HG03103 (cell line): ENCODE measurements around the gene NID1.
"Not testable (repeated sequence)": the region's sequence is repeated elsewhere in the genome, so short reads cannot be mapped to it uniquely, and the experiment has no call there.

Experiments
- ATAC-seq: cut with Tn5 transposase; IDR thresholded peaks from one replicate; pipeline ENCODE4 v1.9.1; 2021; ENCODE audit warnings: low read depth; ENCODE audit not compliant: unreplicated experiment

The NID1 gene

DNA sequence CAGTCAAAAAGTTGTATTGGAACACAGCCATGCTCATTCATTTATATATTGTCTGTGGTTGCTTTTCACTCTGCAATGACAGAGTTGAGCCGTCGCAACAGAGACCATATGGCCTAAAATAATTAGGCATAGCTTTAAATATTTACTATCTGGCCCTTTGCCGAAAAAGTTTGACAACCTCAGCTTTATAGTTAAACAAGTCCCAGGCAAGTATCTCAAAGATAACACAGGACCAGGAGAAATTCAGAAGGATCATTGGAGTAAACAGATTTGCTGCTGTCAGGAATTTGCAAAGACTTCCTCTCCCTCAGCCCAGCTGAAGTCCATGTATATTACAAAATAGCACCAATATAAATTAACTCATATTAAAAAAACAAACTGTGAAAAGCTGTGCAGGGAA lies 34.4 kb downstream of the NID1 start:
- no peak for ATAC-seq

GRCh38 chr1:236029428-236029940 lies 35.4 kb downstream of the NID1 start:
- no peak for ATAC-seq

GRCh38 chr1:236027104-236027503 lies 37.8 kb downstream of the NID1 start:
- ATAC-seq: no peak

- no peak for ATAC-seq
Measured at GRCh38 chr1:236025836-236026235, 39.1 kb downstream of the NID1 start.

GRCh38 chr1:236024641-236025040 lies 40.2 kb downstream of the NID1 start:
- no peak for ATAC-seq

GRCh38 chr1:236023926-236024565 lies 40.8 kb downstream of the NID1 start:
- no peak for ATAC-seq

DNA sequence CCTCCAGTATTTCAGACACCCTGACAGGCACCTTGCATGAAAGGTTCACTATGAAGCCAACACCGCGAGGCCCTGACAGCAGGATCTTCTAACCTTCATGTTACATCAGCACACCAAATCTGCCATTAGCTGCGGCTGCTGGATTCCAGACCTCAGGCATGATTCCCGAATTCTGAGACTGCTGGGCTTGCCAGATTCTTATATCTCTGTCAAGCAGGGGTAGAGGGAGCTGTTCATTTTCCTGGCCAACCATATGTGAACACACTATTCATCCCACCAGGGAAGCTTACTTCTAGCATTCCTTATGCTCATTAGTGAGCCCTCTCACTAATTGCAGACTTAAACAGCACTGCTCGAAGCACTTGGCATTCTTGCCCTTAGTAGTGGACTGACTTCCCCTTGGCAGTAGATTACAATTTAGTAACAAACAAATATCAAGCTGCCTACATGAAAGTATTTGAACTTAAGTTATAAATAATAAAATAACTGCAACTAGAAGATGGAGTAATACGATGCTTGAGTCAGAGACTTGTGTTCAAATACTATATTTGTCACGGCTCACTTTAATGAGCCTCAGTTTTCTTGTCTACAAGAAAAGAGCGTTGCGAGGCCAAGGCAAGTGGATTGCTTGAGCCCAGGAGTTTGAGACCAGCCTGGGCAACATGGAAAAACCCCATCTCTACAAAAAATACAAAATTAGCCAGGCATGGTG lies 43.3 kb downstream of the NID1 start:
- no peak for ATAC-seq

DNA sequence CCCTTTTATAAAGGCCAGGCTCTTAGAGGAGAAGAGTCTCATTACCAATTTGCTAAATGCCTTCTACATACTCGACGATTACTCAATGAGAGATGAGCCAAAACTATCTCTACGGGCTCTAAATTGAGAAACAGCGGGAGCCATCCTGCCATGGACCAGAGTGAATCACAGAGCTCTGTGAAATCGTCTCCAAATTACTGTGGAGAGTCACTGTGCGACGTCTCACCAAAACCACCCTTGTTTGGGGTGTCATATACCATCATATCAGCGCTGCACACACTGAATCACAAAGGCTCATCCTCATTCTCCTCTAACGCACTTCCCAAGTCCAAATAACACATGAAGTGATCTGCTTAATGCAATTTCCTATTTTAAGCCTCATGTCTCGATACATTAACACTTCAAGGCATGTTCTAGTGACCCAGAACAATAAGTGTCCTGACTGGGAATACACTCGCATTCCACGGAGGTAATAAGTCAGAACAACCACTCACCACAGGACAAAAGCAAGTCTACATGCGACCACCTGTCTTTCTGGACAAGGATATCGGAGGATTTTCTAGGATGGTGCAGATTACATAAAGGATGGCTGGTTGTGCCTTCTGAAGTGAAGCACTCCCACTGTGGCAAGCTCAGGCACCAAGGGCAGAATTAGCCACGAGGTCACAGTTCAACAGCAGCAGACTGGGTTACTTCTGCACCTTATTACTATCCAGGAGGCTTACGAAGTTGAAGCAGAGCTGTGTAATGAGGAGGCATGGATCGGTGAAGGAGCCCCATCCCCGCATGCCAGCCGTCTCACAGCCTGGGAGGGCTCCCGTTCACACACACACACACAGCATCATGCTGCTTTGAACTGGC lies 44.3 kb downstream of the NID1 start:
- no peak for ATAC-seq

GRCh38 chr1:236018885-236019453 lies 45.9 kb downstream of the NID1 start:
- no peak for ATAC-seq

- no peak for ATAC-seq
Measured at GRCh38 chr1:236016782-236017400, 48.0 kb downstream of the NID1 start.

DNA sequence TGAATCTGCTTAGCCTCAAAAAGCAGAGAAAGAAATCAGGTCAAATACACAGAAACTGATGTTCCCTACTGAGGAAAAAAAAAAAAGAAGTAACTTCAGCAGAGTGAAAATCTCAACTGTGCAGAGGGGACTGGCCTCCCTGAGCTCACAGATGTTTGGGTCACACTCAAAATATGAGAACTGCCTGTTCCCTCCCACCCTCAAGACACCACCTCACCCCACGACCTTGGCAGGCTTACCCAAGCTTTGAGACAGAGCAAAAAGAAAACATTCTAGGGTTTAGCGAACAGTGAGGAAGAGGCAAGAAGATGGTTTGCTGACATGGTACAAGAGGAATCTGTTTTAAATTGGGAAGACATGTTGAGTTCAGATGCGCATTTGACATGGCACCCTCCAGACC lies 48.8 kb downstream of the NID1 start:
- ATAC-seq: no peak

DNA sequence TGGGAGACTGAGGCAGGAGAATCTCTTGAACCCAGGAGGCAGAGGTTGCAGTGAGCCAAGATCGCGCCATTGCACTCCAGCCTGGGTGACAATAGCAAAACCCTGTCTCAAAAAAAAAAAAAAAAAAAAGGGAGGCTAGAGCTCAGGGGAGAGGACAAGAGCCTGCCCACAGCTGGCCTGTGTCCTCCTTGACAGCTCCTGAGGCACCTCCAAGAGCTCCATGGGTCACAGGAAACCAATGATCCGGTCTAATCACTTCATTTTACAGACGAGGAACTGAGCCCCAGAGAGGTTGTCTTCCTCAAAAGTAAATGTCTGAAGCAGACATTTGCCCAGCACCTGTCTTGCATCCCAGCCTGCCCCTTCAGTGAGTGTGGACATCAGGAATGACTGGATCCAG lies 49.4 kb downstream of the NID1 start:
- no peak for ATAC-seq

- ATAC-seq: no peak
Measured at GRCh38 chr1:236013330-236013729, 51.6 kb downstream of the NID1 start.

GRCh38 chr1:236011641-236012040 lies 53.2 kb downstream of the NID1 start:
- ATAC-seq: no peak

GRCh38 chr1:236010443-236010842 lies 54.4 kb downstream of the NID1 start:
- ATAC-seq: no peak

DNA sequence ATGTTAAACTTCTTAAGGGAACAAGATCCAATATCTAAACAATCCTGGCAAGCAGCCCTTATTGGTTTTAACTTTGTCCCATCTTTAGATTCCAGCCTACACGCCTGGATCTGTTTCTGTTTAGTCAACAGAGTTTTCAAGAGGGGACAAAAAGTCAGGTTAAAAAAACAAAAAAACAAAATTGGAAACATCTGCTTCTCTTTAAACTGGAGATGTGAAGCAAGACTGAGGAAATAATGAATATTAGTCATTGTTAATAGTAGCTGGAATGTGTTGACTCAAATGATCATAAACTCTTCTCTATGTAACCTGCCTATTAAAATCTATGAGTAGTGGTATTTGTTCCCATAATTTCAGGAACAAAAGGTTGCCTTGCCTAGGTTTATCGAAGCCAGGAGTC lies 55.0 kb downstream of the NID1 start:
- no peak for ATAC-seq

DNA sequence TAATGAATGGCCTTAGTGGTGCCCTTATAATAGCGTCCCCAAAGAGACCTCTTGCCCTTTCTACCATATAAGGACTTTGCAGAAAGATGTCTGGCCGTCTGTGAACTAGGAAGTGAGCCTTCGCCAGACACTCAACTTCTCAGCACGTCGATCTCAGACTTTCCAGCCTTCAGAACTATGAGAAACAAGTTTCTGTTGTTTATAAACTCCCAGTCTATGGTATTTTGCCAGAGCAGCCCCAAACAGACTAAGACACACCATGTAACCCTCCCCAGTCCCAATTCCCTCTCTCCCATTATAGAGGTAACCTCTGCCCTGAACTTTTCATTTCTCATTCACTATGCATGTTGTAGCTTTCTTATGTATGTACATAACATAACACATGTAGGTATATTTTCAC lies 55.7 kb downstream of the NID1 start:
- ATAC-seq: no peak

- no peak for ATAC-seq
Measured at GRCh38 chr1:236007781-236008180, 57.1 kb downstream of the NID1 start.

DNA sequence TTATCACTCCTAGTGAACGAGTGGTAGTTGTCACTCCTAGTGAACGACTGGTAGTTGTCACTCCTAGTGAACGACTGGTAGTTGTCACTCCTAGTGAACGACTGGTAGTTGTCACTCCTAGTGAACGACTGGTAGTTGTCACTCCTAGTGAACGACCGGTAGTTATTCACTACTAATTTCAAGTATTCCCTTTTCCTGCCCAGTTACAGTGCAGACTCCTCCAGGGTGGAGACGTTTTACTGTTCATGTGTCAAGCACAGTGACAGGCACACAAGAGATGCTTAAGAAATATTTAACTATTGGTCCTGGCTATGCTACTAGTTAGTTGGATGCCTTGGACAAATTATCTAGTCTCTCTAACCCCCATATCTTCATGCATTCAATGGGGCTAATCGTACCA lies 61.8 kb downstream of the NID1 start:
- ATAC-seq: not testable (repeated sequence)

DNA sequence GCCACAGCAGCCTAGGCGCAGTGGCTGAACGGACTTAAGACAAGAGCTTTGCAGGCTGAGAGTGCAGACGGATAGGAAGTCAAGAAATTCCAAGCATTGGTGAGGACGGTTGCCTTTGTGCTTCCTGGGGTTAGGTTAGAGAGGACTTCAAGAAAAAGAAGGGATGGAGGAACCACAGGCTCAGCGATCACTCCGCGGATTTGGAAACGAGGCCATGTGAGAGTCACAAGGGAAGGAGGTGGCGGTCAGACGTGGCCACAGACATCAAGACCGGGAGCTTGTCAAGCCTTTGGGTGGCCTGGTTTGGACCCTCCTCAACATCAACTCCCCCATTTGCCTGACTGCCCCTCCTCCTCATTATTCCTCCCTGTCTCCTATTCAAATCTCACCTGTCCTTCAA lies 62.3 kb downstream of the NID1 start:
- no peak for ATAC-seq

- no peak for ATAC-seq
Measured at GRCh38 chr1:236002025-236002390, 62.9 kb downstream of the NID1 start.
